Activated naive CD8-positive, alpha-beta T cell treated with anti-CD3 and anti-CD28 coated beads, Interleukin-2, amount 50 U/mL, for 24 hours (primary cell): Measurements from ENCODE around the gene ATL3.
"Not testable (repeated sequence)": the region's sequence is repeated elsewhere in the genome, so short reads cannot be mapped to it uniquely, and the experiment has no call there.

Source experiments
- ATAC-seq: fragments of 150-1000 bp; cut with Tn5 transposase; one replicate; pipeline ENCODE4 v1.10.0; 2021
- DNase-seq: peaks from one replicate; pipeline ENCODE4 v3.0.0; 2021
- H3K27ac Mint-ChIP-seq: one replicate; pipeline ENCODE4 v1.8.0; 2021; ENCODE audit warnings: mild to moderate bottlenecking, mixed read lengths
- H3K27me3 Mint-ChIP-seq: one replicate; pipeline ENCODE4 v1.8.0; 2021; ENCODE audit warnings: mixed read lengths
- H3K36me3 Mint-ChIP-seq: one replicate; pipeline ENCODE4 v1.8.0; 2021; ENCODE audit warnings: low read depth, mixed read lengths
- H3K4me1 Mint-ChIP-seq: one replicate; pipeline ENCODE4 v1.8.0; 2021; ENCODE audit warnings: mixed read lengths
- H3K4me3 Mint-ChIP-seq: one replicate; pipeline ENCODE4 v1.8.0; 2021; ENCODE audit warnings: mild to moderate bottlenecking, moderate library complexity, mixed read lengths
- H3K9me3 Mint-ChIP-seq: one replicate; pipeline ENCODE4 v1.8.0; 2021; ENCODE audit warnings: mixed read lengths

ATL3 gene

GRCh38 chr11:63667995-63668795 is 3.0 kb downstream of the ATL3 start:
- Mint-ChIP-seq H3K4me1 (peaks cover 57% of the 10 kb centered on the region), H3K4me3 (no peak overlapping the region), H3K36me3 (peaks cover 3% of the 10 kb centered on the region), H3K27me3 (no peaks in the 10 kb centered on the region), H3K9me3 (no peaks in the 10 kb centered on the region), H3K27ac (peak overlapping the region; percentile 82)
- no peak for DNase-seq
- ATAC-seq: peak; percentile 84

- DNase-seq (no peak), ATAC-seq (no peak)
- Mint-ChIP-seq H3K36me3 (peaks cover 3% of the 10 kb centered on the region), H3K4me3 (no peak overlapping the region), H3K27ac (no peak overlapping the region), H3K4me1 (peaks cover 52% of the 10 kb centered on the region), H3K27me3 (no peaks in the 10 kb centered on the region), H3K9me3 (no peaks in the 10 kb centered on the region)
Observed at GRCh38 chr11:63666874-63667273, 4.3 kb downstream of the ATL3 start.

GRCh38 chr11:63663809-63664208 is 7.4 kb downstream of the ATL3 start:
- no peaks in the 10 kb centered on the region for H3K9me3 Mint-ChIP-seq
- H3K4me3 Mint-ChIP-seq: no peak overlapping the region
- no peaks in the 10 kb centered on the region for H3K36me3 Mint-ChIP-seq
- ATAC-seq: no peak
- H3K27ac Mint-ChIP-seq: no peak overlapping the region
- peaks cover 38% of the 10 kb centered on the region for H3K4me1 Mint-ChIP-seq
- no peak for DNase-seq
- H3K27me3 Mint-ChIP-seq: no peaks in the 10 kb centered on the region

- Mint-ChIP-seq H3K27ac (no peak overlapping the region), H3K36me3 (peaks cover 9% of the 10 kb centered on the region), H3K9me3 (no peaks in the 10 kb centered on the region), H3K27me3 (no peaks in the 10 kb centered on the region), H3K4me3 (no peak overlapping the region), H3K4me1 (peaks cover 20% of the 10 kb centered on the region)
- ATAC-seq (no peak), DNase-seq (no peak)
Observed at GRCh38 chr11:63660972-63661371, 10.2 kb downstream of the ATL3 start.

- no peak for ATAC-seq
- no peak overlapping the region for H3K4me3 Mint-ChIP-seq
Observed at GRCh38 chr11:63652671-63653070, 18.5 kb downstream of the ATL3 start.

GRCh38 chr11:63643205-63643604 is 28.0 kb downstream of the ATL3 start:
- DNase-seq (no peak), ATAC-seq (no peak)
- Mint-ChIP-seq H3K4me1 (no peaks in the 10 kb centered on the region), H3K27me3 (no peaks in the 10 kb centered on the region), H3K36me3 (peaks cover 18% of the 10 kb centered on the region), H3K9me3 (no peaks in the 10 kb centered on the region), H3K27ac (no peak overlapping the region), H3K4me3 (no peak overlapping the region)

More at GRCh38 chr11:63652671-63653070, 18.5 kb downstream of the ATL3 start:
- Mint-ChIP-seq H3K4me1 (peaks cover 4% of the 10 kb centered on the region), H3K27me3 (no peaks in the 10 kb centered on the region), H3K9me3 (no peaks in the 10 kb centered on the region), H3K27ac (no peak overlapping the region), H3K36me3 (peaks cover 27% of the 10 kb centered on the region)
- no peak for DNase-seq

- DNase-seq (no peak), ATAC-seq (no peak)
- peaks cover 3% of the 10 kb centered on the region for H3K4me1 Mint-ChIP-seq
- no peaks in the 10 kb centered on the region for H3K9me3 Mint-ChIP-seq
- H3K36me3 Mint-ChIP-seq: peaks cover 20% of the 10 kb centered on the region
- no peak overlapping the region for H3K27ac Mint-ChIP-seq
- no peak overlapping the region for H3K4me3 Mint-ChIP-seq
- no peaks in the 10 kb centered on the region for H3K27me3 Mint-ChIP-seq
Observed at GRCh38 chr11:63641727-63642126, 29.4 kb downstream of the ATL3 start.

- Mint-ChIP-seq H3K27me3 (no peaks in the 10 kb centered on the region), H3K27ac (no peak overlapping the region), H3K36me3 (peaks cover 17% of the 10 kb centered on the region), H3K4me3 (no peak overlapping the region), H3K9me3 (no peaks in the 10 kb centered on the region), H3K4me1 (peaks cover 3% of the 10 kb centered on the region)
- no peak for ATAC-seq
- no peak for DNase-seq
Observed at GRCh38 chr11:63639199-63639832, 31.9 kb downstream of the ATL3 start.

- not testable (repeated sequence) for H3K27me3 Mint-ChIP-seq, H3K27ac Mint-ChIP-seq, ATAC-seq, H3K9me3 Mint-ChIP-seq, H3K4me3 Mint-ChIP-seq, H3K4me1 Mint-ChIP-seq, DNase-seq
- H3K36me3 Mint-ChIP-seq: peaks cover 14% of the 10 kb centered on the region
Observed at GRCh38 chr11:63638436-63638835, 32.7 kb downstream of the ATL3 start.

GRCh38 chr11:63635762-63636465 is 35.3 kb downstream of the ATL3 start:
- no peak overlapping the region for H3K4me3 Mint-ChIP-seq
- DNase-seq (peak; percentile 67), ATAC-seq (peak; percentile 73)
- H3K9me3 Mint-ChIP-seq: no peaks in the 10 kb centered on the region
- no peak overlapping the region for H3K27ac Mint-ChIP-seq
- no peaks in the 10 kb centered on the region for H3K27me3 Mint-ChIP-seq
- H3K36me3 Mint-ChIP-seq: peaks cover 20% of the 10 kb centered on the region
- H3K4me1 Mint-ChIP-seq: peaks cover 11% of the 10 kb centered on the region

- Mint-ChIP-seq H3K9me3 (no peaks in the 10 kb centered on the region), H3K4me3 (no peak overlapping the region), H3K4me1 (peaks cover 19% of the 10 kb centered on the region), H3K27ac (no peak overlapping the region), H3K36me3 (peaks cover 27% of the 10 kb centered on the region), H3K27me3 (no peaks in the 10 kb centered on the region)
- DNase-seq: no peak
- no peak for ATAC-seq
Observed at GRCh38 chr11:63629426-63629825, 41.8 kb downstream of the ATL3 start.

- H3K27ac Mint-ChIP-seq: no peak overlapping the region
- DNase-seq: no peak
- no peaks in the 10 kb centered on the region for H3K36me3 Mint-ChIP-seq
Observed at GRCh38 chr11:63623513-63624140, 47.5 kb downstream of the ATL3 start.

GRCh38 chr11:63622323-63622722 is 48.9 kb downstream of the ATL3 start:
- DNase-seq (no peak), ATAC-seq (no peak)
- Mint-ChIP-seq H3K4me3 (no peak overlapping the region), H3K27me3 (no peaks in the 10 kb centered on the region), H3K27ac (no peak overlapping the region), H3K9me3 (no peaks in the 10 kb centered on the region), H3K4me1 (peaks cover 4% of the 10 kb centered on the region), H3K36me3 (no peaks in the 10 kb centered on the region)

More at GRCh38 chr11:63623513-63624140, 47.5 kb downstream of the ATL3 start:
- no peaks in the 10 kb centered on the region for H3K9me3 Mint-ChIP-seq
- peaks cover 10% of the 10 kb centered on the region for H3K4me1 Mint-ChIP-seq
- H3K27me3 Mint-ChIP-seq: no peaks in the 10 kb centered on the region
- H3K4me3 Mint-ChIP-seq: no peak overlapping the region
- no peak for ATAC-seq

- DNase-seq: no peak
- ATAC-seq: no peak
- Mint-ChIP-seq H3K4me1 (peaks cover 4% of the 10 kb centered on the region), H3K27ac (no peak overlapping the region), H3K4me3 (no peak overlapping the region), H3K27me3 (no peaks in the 10 kb centered on the region), H3K36me3 (no peaks in the 10 kb centered on the region), H3K9me3 (no peaks in the 10 kb centered on the region)
Observed at GRCh38 chr11:63621071-63621470, 50.1 kb downstream of the ATL3 start.
